HEK293T (cell line): ENCODE measurements around the gene CPT1C.

Experiments
- CTCF ChIA-PET: fragments of 350-600 bp; formaldehyde crosslinking; extraction: SDS; loops from one replicate; lab custom pipeline; 2021; ENCODE audit warnings: antibody characterized with exemption, inconsistent platforms; lab: Yijun Ruan, JAX
- POLR2A ChIA-PET: fragments of 350-600 bp; formaldehyde crosslinking; extraction: SDS; loops from one replicate; lab custom pipeline; 2020; ENCODE audit warnings: antibody characterized with exemption, inconsistent platforms; lab: Yijun Ruan, JAX
- DNase-seq: peaks from one replicate; pipeline ENCODE4 v3.0.0; 2012; ENCODE audit warnings: mixed read lengths; ENCODE audit errors: extremely low spot score
- ARNT ChIP-seq: fragments of 450-650 bp; IDR thresholded peaks from 2 replicates; pipeline ENCODE4 v1.6.1; 2017; ENCODE audit warnings: mild to moderate bottlenecking
- BHLHE40 ChIP-seq: fragments of 450-650 bp; IDR thresholded peaks from 2 replicates; pipeline ENCODE4 v1.6.1; 2016; ENCODE audit warnings: mild to moderate bottlenecking, moderate library complexity, borderline replicate concordance
- CTBP1 ChIP-seq: fragments of 450-650 bp; IDR thresholded peaks from 2 replicates; pipeline ENCODE4 v1.6.1; 2016; ENCODE audit warnings: borderline replicate concordance
- ELF4 ChIP-seq: fragments of 450-650 bp; IDR thresholded peaks from 2 replicates; pipeline ENCODE4 v1.6.1; 2017; ENCODE audit warnings: antibody characterized with exemption
- FOXA1 ChIP-seq: fragments of 450-650 bp; IDR thresholded peaks from 2 replicates; pipeline ENCODE4 v1.6.1; 2016; ENCODE audit warnings: mild to moderate bottlenecking
- FOXK2 ChIP-seq: fragments of 450-650 bp; IDR thresholded peaks from 2 replicates; pipeline ENCODE4 v1.6.1; 2016; ENCODE audit warnings: mild to moderate bottlenecking
- FOXM1 ChIP-seq: fragments of 450-650 bp; IDR thresholded peaks from 2 replicates; pipeline ENCODE4 v1.6.1; 2017; ENCODE audit warnings: mild to moderate bottlenecking, borderline replicate concordance
- HDGF ChIP-seq: fragments of 450-650 bp; IDR thresholded peaks from 2 replicates; pipeline ENCODE4 v1.6.1; 2017; ENCODE audit warnings: antibody characterized with exemption, borderline replicate concordance
- L3MBTL2 ChIP-seq: fragments of 450-650 bp; conservative IDR thresholded peaks from 2 replicates; pipeline ENCODE4 v1.6.1; 2016; ENCODE audit warnings: mild to moderate bottlenecking
- LEF1 ChIP-seq: fragments of 450-650 bp; IDR thresholded peaks from 2 replicates; pipeline ENCODE4 v1.6.1; 2017; ENCODE audit warnings: mild to moderate bottlenecking, borderline replicate concordance
- NFRKB ChIP-seq: fragments of 450-650 bp; IDR thresholded peaks from 2 replicates; pipeline ENCODE4 v1.6.1; 2016; ENCODE audit warnings: mild to moderate bottlenecking, moderate library complexity
- PKNOX1 ChIP-seq: fragments of 450-650 bp; IDR thresholded peaks from 2 replicates; pipeline ENCODE4 v1.6.1; 2016
- SP1 ChIP-seq: fragments of 450-650 bp; IDR thresholded peaks from 2 replicates; pipeline ENCODE4 v1.6.1; 2017
- SUZ12 ChIP-seq: fragments of 450-650 bp; IDR thresholded peaks from 2 replicates; pipeline ENCODE4 v1.6.1; 2016; ENCODE audit warnings: mild to moderate bottlenecking
- TARDBP ChIP-seq: fragments of 450-650 bp; IDR thresholded peaks from 2 replicates; pipeline ENCODE4 v1.6.1; 2016
- ZNF384 ChIP-seq: fragments of 450-650 bp; IDR thresholded peaks from 2 replicates; pipeline ENCODE4 v1.6.1; 2016

The CPT1C gene

GRCh38 chr19:49653466-49653806 is 37.5 kb upstream of the CPT1C start:
- ChIA-PET POLR2A (interaction anchor here (1.2 to 5.2 kb wide), 2 partner anchors 10 to 13 kb away, joined by 3 to 27 read pairs; partner anchors contain the start of genes RRAS and SCAF1), CTCF (no interaction called here)
- no peak for DNase-seq
- TF ChIP-seq FOXM1 (no peak), ZNF384 (no peak), ARNT (no peak), TARDBP (no peak)

GRCh38 chr19:49654581-49654980 is 36.3 kb upstream of the CPT1C start:
- TF ChIP-seq LEF1 (no peak), ARNT (no peak), TARDBP (no peak), FOXK2 (no peak), PKNOX1 (no peak), SUZ12 (no peak), SP1 (no peak), ELF4 (no peak), BHLHE40 (no peak), FOXA1 (no peak), ZNF384 (no peak), CTBP1 (no peak), NFRKB (no peak), L3MBTL2 (no peak), HDGF (no peak), FOXM1 (no peak)
- ChIA-PET CTCF (no interaction called here), POLR2A (interaction anchor here (1.7 to 5.2 kb wide), 2 partner anchors 10 to 14 kb away, joined by 6 to 27 read pairs; partner anchors contain the start of genes RRAS and SCAF1)
- no peak for DNase-seq

- ChIA-PET CTCF (no interaction called here), POLR2A (interaction anchor here (0.5 to 5.2 kb wide), 6 partner anchors 8 to 65 kb away, joined by 3 to 27 read pairs (median 3); partner anchors contain the start of genes RRAS and SCAF1)
- no peak for TF ChIP-seq NFRKB
- TF ChIP-seq PKNOX1 = no peak
- no peak for TF ChIP-seq HDGF
- TF ChIP-seq CTBP1 = no peak
- TF ChIP-seq LEF1 = no peak
- no peak for TF ChIP-seq ZNF384
- no peak for TF ChIP-seq FOXA1
- no peak for TF ChIP-seq FOXM1
- TF ChIP-seq BHLHE40 = no peak
- TF ChIP-seq SUZ12 = no peak
- TF ChIP-seq TARDBP = no peak
- no peak for DNase-seq
Observed at GRCh38 chr19:49655570-49656455, 35.1 kb upstream of the CPT1C start.

DNA sequence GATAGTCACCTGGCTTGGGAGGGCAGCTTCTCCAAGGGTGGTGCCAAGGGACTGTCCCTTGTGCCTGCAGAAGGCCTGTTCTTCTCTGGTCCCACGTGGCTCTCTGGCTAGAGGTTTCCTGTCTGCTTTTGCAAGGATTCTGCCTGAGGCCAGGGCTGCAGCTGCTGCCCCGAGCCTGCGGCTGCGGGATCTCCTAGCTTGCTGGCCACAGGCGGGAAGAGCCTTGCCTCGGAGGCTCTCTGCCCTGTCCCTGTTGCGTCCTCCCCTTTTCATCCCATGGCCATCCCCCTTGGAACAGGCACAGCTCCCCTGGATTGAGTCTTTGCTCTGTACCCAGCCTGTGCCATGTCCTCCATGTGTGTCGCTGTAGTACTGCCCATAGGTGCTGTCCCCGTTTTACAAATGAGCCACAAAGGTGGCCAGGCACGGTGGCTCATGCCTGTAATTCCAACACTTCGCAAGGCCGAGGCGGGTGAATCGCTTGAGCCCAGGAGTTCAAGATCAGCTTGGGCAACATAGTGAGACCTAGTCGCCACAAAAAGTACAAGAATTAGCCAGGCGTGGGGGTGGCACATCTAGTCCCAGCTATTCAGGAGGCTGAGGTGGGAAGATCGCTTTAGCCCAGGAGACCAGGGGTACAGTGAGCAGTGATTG is 34.3 kb upstream of the CPT1C start:
- no peak for DNase-seq
- ChIA-PET POLR2A (interaction anchor here (1.7 to 5.2 kb wide), 2 partner anchors 8 to 16 kb away, joined by 6 to 27 read pairs; partner anchors contain the start of genes RRAS and SCAF1), CTCF (no interaction called here)
- TF ChIP-seq ELF4 (no peak), SUZ12 (no peak), PKNOX1 (no peak), HDGF (no peak), FOXK2 (no peak), ARNT (no peak), LEF1 (no peak), ZNF384 (no peak), FOXM1 (no peak), NFRKB (no peak), FOXA1 (no peak), BHLHE40 (no peak), CTBP1 (no peak), SP1 (no peak), TARDBP (no peak), L3MBTL2 (no peak)

DNA sequence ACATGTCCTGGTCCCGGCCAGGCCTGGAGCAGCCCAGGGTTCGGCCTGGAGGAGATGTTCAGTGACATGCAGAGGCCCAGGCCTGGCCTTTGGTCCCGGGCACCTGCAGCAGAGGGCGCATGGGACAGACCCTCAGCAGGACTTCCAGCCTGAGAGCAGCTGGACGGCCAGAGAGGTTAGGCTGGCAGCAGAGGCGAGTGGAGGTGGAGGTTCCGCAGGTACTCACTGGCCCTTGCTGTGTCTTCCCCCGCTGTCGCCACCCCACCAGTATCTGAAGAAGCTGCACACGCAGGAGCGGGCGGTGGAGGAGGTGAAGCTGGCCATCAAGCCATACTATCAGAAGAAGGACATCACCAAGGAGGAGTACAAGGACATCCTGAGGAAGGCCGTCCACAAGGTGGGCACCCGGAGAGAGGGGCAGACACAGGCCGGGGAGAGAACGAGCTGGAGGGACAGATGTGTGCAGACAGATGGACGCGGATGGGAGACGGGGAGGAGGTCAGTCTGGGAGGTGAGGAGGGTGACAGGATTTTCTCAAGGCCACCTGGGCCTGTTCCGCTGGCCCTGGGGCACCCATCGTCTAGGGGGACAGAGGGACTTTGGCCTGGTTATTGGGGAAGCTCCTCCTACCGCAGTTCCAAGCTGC is 33.3 kb upstream of the CPT1C start:
- ChIA-PET CTCF (no interaction called here), POLR2A (interaction anchor here (1.6 to 5.2 kb wide), 2 partner anchors 8 to 17 kb away, joined by 4 to 27 read pairs; partner anchors contain the start of genes RRAS and SCAF1)
- no peak for DNase-seq
- TF ChIP-seq FOXM1 = no peak
- no peak for TF ChIP-seq FOXK2
- TF ChIP-seq BHLHE40 = no peak
- no peak for TF ChIP-seq SUZ12
- TF ChIP-seq ELF4 = no peak
